GM18502 (cell line): Measurements from ENCODE around the gene ADIPOR2.

Experiments
- ATAC-seq: cut with Tn5 transposase; IDR thresholded peaks from one replicate; pipeline ENCODE4 v1.9.1; 2021; ENCODE audit warnings: mild to moderate bottlenecking; ENCODE audit not compliant: unreplicated experiment, poor library complexity

ADIPOR2 gene

GRCh38 chr12:1796515-1797010 is 105.7 kb downstream of the ADIPOR2 start:
- ATAC-seq, result peak; percentile 34

DNA sequence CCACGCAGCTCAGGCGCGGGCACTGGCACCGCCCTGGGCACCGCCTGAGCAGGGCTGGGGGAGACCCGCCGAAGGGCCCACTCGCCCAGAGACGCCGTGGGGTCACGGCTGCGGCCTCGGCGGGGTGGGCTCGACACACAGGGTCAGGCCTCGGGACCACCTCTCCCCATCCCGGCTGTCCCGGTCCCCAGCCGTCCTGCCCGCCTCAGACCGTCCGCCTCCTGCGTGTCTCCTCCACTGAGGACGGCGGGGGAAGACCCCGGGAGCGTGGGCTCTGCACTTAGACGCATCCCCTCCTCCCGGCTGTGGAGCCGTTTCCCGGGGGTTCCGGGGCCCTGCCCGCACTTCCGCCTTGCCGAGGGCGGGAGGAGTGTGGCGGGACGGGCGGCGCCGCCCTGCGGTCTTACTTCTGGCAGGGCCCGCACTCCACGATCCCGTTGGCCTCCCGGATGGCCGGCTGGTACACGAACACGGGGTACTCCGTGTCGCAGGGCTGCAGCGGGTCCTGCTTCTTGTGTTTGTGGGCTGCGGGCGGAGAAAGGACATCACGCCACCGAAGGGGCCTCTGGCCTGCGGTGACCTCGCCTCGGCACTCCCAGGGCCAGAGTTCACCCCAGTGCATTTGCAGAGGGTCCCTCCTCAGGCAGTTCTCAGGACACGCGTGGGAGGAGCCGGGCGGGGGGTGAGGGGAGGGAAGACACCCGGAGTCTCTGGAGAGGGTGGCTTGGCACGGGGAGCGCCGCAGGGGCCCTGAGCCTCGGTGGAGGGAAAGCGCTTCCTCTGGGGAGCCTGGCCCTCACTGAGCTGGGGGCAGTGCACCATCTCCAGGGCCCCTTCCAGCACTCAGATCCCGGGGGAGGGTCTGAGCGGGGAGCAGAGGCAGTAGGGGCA is 106.4 kb downstream of the ADIPOR2 start:
- peak; percentile 22 for ATAC-seq

- ATAC-seq, result no peak
Observed at GRCh38 chr12:1797991-1798640, 107.2 kb downstream of the ADIPOR2 start.

GRCh38 chr12:1798641-1799020 is 107.8 kb downstream of the ADIPOR2 start:
- ATAC-seq, result no peak

DNA sequence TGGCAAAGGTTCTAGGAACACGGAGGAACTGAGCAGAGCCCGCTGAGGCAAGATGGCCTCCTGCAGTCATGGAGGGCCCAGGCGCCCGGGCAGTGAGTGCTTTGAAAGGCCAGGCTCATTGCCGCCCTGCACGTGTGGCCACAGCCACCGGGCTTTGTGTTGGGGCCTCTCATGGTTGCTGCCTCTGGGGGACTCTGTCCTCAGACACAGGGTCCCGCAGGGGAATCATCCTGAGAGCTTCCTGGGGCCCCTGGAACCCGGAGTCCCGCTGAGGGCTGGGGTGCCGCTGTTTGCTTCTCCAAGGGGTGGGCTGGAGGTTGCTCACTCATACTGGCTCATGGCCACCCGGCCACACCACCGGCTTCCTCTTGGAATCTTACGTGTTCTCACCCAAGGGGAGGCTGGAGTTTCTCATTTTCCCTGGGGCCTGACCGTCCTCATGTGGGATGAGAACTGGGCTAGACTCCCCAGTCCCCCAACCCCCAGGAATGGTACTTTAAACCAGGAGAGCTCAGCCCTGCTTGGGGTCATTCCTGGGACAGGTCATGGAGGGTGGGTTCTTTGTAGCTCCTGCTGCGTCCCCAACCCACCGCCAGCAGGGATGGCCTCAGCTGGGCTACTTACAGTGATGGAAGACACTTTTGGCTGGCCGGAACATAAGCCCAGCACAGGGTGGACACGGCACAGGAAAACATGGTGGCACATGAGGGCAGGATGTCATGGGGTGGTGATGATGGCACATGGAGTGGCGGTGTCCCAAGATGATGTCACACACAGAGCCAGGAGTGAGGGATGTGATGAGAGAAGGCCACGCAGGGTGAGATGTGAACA is 108.4 kb downstream of the ADIPOR2 start:
- ATAC-seq, result no peak

- ATAC-seq, result no peak
Observed at GRCh38 chr12:1799882-1800400, 109.1 kb downstream of the ADIPOR2 start.

DNA sequence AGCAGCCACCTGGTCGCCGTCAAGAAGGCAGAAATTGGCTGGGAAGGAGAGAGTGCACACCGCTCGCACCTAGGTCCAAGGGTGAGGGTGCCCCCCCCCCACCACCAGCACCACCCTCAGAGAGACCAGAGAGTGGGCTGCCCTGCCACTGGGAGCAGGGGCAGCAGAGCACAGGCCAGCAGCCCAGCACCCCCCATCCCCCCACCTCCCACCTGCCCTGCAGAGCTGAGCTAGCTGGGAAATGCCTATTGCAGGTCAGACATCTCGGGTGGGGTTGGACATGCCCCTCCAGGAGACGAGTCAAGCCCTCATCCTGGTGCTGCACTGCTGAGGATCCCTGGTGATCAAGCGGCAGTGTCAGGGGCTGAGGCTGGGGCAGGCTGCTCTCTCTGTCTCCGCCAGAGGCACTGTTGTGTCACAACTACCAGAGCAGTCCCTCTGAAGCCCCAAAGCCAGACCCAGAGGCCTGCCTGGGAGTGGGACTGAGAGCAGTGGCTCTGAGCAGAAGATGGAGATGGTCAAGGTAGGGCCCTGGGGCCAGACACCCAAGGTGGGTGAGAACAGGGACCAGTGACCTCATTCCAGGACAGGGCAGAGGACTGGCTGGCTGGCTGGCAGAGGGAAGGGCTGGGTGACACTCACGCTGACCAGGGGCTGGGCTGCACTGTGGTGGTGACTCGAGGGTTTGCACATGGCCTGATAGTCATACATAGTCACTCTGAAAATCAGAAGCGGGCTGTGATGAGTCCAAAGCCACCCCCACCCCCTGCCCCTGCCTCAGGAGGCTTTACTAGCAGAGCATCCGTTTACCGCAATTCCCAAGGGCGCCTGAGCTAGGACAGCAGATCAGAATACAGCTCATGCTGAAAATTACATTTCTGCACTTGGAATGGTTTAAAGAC is 109.8 kb downstream of the ADIPOR2 start:
- ATAC-seq, result no peak

GRCh38 chr12:1801303-1801975 is 110.6 kb downstream of the ADIPOR2 start:
- no peak for ATAC-seq

- ATAC-seq, result no peak
Observed at GRCh38 chr12:1803736-1804135, 112.9 kb downstream of the ADIPOR2 start.

DNA sequence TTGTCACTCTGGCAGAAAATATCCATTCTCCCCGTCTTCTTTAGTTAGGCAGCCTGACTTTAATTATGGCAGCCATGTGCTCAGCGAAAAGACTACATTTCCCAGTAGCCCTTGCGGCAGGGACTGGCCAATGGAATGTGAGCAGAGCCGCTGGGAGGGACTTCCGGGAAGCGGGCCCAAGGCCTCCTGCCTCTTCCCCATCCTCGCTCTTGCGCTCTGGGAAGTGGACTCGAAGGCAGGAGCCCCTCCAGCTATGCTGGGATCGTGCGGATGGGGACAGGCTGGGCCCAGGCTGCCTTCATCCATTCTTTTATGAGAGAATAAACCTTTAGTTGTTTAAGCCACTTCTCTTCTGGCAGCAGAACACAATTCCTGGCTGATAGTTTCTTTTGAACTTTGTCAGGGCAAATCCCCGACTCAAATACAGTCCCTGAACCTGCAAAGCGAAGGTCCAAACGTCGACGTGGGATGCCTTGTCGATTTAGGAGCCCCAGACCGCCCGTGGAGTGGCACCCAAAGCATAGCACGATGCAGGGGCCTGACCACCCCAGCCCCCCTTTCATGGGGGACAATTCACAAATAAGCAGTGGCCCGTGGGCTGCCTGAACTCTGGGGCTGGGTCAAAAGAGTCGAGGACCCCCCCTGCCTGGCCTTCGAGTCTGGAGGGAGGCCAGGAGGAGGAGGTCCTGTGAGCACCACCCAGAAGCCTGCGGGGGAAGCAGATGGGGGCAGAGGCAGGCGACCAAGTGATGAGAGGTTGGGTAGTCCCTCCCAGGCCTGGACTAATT is 113.9 kb downstream of the ADIPOR2 start:
- peak; percentile 89 for ATAC-seq

- no peak for ATAC-seq
Observed at GRCh38 chr12:1805441-1806081, 114.7 kb downstream of the ADIPOR2 start.

GRCh38 chr12:1806301-1807086 is 115.6 kb downstream of the ADIPOR2 start:
- no peak for ATAC-seq

DNA sequence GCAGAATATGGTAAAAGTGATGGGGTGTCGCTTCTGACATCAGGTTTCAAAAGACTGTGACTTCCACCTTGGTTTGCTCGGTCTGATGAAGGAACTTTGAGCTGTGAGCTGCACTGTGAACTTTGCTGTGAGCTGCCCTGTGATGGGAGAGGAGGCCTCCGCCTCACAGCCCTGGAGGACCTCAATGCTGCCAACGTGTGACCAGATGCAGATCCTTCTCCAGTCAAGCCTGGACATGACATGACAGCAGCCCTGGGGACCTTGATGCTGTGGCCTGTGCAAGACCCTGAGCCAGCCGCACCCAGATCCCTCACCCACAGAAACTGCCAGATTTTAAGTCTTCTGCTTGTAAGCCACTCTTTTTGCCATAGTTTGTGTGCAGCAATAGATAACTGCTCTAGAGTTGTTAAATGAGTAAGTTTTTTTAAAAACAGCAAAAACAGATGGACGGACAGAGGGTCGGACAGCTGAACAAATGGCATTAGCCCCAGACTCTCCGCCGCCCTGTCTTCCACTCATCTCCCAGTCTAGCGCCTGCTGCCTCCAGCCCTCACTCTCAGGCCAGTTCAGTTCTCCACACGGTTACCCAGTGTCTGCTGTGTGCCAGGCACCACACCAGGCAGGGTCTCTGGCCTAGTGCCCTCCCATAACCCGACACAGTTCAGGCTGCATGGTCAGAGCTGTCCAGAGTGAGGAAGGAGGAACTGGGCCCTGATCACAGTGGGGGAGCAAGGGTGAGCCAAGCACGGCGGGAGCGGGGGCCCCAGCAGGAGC is 116.4 kb downstream of the ADIPOR2 start:
- ATAC-seq, result no peak

DNA sequence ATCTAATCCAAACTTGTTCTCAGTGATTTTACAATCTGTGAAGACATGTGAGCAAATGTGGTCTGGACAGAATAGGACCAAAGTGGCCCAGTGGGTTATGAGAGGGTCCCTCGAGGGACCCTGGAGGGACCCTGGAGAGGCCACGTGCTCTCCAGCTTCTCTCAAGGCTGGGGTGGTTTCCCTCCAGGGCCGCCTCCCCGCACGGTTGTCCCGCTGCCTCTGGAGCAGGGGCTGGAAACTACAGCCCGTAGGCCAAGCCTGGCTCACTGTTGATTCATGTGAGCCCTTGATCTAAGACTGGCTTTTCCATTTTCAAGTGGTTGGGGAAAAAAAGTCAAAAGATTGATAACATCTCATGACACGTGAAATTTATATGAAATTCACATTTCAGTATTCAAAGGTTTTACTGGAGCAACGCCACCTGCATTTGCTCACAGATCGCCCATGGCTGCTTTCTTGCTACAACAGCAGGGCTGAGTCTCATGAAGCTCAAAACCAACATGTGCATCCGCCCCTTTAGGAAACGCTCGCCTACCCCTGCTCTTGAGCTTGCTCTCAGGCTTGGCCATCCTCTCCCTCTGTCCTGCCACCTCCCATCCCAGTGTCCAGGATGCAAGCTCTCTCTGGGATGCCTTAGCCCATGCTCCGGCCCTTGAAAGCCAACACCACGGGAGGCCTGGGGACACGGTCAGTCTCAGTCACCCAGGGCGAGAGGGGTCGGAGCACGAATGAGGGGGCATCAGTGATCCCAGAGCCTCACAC is 117.3 kb downstream of the ADIPOR2 start:
- no peak for ATAC-seq

DNA sequence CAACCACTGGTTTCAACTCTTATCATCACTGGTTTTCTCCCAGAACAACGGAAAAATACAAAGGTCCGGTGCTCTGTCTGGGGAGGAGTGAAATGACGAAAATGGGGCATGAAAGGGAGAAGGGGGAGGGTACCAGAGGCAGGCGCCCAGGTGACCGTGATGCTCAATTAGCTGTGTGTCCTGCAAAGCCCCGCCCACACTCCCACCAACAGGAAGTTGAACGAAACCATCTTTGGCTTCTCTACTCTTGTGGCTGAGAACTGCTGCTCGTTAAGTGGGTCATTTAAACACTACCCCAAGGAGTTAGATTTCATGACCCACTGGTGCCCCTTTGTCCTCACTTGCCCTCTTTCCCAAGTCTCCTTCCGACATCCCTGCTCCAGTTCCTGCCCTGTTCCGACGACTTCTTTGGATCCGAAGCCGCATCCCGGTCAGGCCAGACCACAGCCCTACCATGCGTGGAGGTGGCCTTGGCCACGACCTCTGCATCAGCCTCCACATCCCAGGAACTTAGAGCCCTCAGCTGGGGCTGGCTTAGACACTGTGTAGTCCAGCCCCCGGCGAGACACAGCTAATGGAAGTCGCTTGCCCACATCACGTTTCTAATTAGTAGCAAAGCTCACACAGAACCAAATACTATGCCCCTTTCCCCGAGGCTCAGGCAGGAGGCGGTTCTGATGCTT is 118.1 kb downstream of the ADIPOR2 start:
- no peak for ATAC-seq
